Effector CD8-positive, alpha-beta T cell (primary cell): ENCODE data around the gene ITGA11.

Source experiments
- DNase-seq: peaks from one replicate; lab custom pipeline; 2025; lab: John Stamatoyannopoulos, UW

ITGA11 gene

DNA sequence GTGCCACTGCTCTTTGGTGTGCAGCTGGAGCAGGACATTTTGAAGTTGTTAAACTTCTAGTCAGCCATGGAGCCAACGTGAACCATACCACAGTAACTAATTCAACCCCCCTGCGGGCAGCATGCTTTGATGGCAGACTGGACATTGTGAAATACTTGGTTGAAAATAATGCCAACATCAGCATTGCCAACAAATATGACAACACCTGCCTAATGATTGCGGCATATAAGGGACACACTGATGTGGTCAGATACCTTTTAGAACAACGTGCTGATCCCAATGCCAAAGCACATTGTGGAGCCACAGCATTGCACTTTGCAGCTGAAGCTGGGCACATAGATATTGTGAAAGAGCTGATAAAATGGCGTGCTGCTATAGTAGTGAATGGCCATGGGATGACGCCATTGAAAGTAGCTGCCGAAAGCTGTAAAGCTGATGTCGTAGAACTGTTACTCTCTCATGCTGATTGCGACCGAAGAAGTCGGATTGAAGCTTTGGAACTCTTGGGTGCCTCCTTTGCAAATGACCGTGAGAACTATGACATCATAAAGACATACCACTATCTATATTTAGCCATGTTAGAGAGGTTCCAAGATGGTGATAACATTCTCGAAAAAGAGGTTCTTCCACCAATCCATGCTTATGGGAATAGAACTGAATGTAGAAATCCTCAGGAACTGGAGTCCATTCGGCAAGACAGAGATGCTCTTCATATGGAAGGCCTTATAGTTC is 142.2 kb downstream of the ITGA11 start:
- no peak for DNase-seq

DNA sequence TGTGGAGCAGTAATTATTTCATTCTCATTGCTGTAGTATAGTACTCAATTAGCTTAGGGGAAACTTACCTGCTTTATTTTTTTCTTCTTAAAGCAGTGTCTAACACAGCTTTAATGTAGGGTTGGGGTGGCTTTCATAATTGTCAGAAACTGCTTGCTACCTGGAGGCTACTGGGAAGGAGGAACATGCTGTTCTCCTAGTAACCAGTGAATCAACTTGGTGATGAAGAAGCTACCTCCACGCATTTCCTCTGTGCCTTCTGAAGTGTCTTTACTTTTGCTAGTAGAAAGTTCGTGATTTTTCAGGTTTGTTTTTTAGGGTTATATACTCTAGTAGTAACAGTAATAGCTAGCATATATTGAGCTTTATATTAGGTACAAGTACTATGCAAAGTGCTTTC is 142.9 kb downstream of the ITGA11 start:
- DNase-seq = no peak

DNA sequence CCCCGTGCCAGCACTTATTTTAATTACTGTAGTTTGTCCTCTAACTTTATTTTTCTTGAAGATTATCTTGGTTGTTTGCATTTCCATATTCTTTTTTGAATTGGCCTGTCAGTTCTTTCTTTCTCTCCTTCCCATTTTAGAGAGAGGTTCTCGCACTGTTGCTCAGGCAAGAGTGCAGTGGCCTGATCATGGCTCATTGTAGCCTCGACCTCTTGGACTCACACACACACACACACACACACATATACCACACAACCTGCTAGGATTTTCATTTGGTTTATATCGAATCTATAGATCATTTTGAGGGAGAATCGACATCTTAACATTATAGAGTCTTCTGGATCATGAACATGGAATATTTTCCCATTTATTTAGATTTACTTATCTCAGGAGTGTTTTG is 145.7 kb downstream of the ITGA11 start:
- DNase-seq = no peak

DNA sequence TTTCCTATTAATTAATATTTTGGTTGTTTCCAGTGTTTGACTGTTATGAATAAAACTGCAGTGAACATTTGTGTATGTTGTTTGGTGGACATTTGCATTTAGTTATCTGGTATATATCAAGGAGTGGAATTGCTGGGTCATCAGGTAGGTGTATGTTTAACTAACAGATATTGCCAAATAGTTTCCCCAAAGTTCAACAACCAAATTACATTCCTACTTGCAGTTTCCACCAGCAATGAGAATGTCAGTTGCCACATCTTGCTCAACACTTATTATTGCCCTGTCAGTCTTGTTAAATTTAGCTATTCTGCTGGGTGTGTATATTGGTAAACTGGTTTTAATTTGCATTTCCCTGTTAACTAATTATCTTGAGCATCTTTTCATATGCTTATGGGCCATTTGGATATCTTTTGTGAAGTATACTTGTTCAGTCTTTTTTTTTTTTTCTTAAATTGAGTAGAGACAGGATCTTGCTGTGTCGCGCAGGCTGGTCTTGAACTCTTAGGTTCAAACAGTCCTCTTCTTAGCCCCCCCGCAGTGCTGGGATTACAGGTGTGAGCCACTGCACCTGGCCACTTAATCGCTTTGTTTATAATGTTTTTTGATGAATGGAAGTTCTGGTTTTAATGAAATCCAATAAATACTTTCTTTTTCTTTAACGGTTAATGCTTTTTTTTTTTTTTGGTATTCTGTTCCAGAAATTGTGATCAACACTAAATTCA is 146.5 kb downstream of the ITGA11 start:
- DNase-seq = no peak

DNA sequence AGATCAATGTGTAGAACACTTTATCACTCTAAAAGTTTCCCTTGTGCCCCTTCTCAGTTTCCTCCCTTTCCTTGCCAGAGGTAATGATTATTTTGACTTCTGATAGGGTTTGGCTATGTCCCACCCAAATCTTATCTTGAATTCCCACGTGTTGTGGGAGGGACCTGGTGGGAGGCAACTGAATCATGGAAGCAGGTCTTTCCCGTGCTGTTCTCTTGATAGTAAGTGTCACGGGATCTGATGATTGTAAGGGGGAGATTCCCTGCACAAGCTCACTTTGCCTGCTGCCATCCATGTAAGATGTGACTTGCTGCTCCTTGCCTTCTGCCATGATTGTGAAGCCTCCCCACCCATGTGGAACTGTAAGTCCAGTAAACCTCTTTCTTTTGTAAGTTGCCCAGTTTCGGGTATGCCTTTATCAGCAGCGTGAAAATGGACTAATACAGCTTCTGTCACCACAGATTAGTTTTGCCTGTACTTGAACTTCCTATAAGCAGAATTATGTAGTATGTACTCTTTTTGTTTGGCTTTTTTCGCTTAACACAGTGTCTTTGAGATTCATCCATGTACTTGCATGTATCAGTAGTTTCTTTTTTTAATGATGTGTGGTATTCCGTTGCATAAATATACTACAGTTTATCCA is 147.2 kb downstream of the ITGA11 start:
- DNase-seq = no peak

DNA sequence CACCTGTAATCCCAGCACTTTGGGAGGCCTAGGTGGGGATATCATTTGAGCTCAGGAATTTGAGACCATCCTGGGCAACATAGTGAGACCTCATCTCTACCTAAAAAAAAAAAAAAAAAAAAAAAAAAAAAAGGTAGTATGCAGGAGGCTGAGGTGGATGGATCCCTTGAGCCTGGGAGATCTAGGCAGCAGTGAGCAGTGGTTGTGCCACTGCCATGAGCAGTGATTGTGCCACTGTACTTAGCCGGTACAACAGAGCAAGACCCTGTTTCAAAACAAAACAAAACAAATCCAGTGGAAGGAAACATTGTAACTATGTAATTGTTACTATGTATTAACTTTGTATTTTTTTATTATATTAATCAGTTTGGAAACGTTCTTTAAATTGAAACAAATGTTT is 148.6 kb downstream of the ITGA11 start:
- no peak for DNase-seq

DNA sequence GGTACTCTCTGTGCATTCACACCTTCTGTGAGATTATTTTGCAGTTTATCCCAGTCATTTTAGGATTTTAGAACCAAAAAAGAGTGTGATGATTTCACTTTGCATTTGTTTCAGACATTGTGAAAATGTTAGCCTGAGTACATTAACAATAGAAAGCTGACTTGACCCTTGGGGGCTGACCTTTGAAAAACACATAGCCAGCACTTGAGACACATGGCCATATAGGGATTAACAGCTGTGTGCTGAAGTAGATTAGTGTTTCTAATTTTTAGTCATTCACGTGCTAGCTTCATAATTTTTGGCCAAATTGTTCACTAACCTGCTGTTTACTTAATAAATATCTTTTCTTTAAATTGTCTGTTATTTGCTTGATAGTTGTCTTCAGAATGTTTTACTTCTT is 151.0 kb downstream of the ITGA11 start:
- DNase-seq = no peak

DNA sequence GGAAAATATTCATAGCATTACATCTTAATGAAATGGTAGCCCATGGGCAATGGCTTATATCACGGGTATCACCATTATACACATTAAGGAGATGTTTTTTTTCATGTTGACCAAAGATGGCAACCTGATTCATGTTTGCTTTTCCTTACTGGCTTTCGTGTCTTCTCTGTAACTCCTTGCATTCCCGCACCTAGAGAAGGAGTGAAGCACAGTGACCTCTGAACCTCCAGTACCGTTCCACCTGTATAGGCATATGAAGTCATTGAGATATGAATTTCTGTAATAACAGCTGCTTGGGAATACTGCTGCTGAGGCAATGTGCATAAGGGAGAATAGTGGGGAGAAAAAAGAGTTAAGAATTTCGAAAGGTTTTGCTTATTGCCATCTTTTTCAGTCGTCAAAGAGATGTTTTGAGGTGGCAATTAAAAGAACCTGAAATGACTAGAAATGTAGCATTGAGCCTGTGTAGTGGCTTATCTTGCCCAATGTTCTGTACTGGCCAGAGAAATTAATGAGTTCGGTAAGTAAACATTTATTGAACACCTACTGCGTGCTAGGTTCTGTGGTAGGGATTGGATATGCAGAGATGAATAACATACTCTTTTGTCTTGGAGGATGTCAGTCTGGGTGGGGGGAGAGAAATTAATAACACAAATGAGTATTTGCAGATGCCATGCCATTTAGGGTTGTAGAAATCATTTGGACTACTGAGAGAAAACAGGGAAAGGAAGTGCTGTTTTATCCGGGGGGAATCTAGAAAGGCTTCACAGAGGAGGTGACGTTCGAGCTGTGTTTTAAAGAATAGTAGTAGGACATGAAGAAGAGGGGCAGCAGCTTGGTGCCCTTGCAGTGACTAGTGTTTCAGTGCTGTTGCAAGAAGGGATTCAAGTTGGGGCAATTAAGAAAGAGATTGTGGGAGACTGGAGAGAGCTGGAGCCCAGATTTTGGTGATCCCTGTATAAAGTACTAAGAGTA is 151.9 kb downstream of the ITGA11 start:
- no peak for DNase-seq

DNA sequence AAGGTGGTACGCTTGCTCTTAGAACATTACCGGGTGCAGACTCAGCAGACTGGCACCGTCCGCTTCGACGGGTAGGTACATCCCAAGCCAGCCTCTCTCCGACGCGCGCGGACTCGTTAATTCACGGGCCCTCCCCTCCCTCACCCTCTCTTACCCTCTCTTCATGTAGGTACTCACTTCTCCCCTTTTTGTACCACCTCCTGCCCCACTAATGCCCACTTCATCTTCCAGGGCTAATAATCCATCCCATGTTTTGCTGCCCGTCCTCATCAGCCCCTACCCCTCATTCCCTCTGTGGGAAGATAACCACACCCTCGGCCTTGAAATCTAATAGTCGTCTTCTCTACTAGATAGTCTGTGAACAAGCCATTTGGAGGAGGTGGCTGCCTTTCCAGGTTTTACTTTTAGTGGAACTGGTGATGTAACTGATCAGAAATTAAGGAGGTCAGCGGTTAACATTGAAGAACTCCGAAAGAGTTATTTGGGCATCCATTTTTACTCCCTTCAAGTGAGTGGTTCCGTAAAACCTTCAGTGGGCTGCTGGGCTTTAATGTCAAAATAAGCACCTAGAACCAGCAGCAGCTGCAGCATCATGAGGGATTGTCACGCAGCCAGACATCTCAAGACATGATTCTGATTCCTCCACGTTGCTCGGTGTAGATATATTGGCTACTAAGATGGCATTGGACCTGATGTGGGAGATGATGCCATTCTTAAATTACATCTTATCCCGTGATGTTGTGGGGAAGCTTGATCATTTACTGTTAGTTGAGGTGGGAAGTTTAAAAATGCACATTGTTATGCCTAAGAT is 153.2 kb downstream of the ITGA11 start:
- no peak for DNase-seq

DNA sequence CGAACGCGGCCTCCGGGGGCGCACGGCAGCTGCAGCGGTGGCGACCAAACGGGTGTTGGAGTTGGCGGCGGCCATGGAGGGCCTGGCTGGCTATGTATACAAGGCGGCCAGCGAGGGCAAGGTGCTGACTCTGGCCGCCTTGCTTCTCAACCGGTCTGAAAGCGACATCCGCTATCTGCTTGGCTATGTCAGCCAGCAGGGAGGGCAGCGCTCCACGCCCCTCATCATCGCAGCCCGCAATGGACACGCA is 153.7 kb downstream of the ITGA11 start:
- DNase-seq = no peak

DNA sequence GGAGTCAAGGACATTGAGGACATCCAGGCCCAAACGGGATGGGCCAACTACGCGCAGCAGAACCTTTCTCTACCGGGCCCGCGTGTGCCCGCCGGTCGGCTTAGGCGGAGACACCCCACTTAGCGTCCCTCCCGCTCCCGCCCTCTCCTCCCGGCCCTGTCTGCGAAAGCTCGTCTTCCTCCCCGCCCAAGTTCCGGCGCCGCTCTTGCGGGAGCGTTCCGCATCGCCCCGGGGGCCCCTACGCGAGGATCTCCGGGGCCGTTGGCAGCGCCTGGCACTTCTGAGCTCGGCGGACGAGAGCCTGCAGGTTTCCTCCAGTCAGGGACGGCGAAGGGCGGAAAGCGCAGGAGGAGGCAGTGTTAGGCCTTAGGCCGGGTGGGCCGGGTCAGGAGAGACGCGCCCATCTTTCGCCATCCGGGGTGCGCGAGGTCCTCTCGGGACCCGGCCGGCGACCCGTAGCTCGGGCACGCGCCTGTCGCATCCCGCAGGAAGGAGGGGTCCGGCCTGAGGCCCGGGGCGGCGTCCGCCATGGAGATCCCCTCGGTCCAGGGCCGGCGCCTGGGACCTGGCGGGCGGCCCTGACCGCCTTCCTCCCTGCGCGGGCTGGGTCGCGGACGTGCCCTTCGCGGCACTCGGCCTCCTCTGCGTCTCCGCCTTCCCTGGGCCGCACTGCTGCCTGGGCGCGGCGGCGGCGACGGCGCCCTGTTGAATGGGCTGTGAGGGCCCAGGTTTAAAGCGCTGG is 154.2 kb downstream of the ITGA11 start, which contains the start of gene FEM1B:
Gene FEM1B (plus strand): TSS at position 143 of the 742 bp plus-strand sequence. CDS start 673 bp downstream, outside the sequence.
- DNase-seq = peak; percentile 78

DNA sequence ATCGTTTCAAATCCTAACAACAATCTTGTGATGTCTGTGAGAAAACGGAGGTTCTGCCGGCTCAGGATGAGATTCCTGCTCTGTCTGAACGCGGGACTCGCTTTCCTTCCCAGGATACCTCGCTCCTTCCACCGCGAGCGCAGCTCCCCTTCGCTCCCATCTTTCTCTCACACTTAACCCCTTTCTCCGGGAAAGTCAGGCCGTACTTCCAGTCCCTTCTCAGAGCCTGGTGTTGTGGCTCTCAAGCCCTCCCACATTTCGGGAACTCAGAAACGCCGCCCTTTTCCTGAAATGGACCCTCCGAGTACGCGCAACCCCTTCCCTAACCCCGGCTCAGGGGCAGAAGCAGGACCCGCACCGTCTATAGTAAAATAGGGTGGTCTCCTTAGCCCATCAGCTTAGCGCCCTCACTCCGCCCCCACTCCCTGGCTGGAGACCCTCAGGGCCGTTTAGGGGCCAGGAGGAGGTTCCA is 154.8 kb downstream of the ITGA11 start:
- no peak for DNase-seq

DNA sequence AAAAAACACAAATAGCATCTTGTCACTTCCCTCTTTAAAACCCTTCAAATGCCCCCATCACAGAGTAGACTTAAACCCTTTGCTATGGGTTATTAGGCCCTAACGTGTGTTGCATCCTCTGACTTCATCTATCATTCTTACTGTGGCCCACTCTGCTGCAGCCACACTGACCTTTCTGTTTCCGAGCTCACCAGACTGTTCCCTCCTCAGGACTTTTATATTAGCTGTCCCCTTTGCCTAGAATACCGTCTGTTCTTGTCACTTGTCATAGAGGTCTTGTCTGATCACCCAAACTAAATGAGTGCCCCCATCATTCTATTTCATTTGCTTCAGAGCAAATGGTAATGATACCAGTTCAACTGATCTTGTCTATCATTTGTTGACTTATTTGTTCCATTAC is 155.3 kb downstream of the ITGA11 start:
- no peak for DNase-seq

DNA sequence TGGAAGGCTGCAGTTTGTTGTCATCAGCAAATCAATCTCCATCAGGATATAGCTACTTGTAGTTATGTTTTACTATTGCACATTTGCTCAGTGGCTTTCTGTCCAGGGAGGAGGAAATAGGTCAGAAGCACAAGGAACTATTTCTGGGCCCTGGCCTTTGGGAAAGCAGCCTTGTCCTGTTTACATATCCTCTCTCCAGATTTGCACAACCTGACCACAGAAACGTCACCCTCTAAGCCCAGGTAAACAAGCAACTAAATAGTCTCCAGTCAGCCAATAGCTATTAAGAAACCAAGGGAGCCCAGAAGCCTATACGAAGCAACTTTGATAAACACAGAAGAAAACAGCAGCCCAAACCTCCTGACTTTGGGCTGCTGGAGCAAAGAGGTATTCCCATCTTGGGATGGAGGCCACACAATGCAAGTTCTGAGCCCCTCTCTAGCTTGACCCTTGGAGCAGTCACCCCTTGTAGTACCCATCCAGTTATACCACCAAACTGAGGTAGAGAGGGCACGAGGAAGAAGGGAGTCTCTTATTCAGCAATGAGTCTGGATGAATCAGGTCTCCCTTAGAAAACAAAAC is 156.7 kb downstream of the ITGA11 start:
- no peak for DNase-seq

DNA sequence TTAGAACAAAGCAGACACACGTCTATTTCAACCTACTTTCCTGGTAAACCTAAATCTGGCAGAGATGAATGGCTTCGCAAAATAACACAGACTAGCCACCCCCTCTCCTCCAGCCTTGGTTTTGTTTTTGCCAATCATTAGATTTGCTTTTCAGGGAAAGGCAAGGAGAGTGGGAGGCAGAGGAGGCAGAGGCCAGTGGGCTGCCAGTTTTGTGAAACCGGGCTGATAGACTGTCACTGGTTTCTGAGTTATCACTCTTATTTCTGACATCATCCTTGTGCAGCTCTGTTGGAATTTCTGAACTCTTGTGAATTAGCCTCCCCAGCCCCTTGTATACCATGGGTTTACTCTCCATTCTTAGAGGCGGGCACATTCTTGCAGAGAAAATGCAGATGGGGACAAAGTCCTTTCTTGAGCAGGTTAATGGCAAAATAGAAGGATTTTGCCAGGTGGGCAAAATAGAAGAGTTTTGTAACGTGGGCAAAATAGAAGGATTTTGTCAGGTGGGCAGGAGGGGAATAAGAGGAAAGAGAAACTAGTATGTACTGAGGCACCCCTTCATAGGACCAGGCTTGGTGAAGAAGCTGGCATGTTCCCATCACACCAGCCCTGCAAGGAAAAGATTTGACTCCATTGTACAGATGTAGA is 157.6 kb downstream of the ITGA11 start:
- DNase-seq = no peak

DNA sequence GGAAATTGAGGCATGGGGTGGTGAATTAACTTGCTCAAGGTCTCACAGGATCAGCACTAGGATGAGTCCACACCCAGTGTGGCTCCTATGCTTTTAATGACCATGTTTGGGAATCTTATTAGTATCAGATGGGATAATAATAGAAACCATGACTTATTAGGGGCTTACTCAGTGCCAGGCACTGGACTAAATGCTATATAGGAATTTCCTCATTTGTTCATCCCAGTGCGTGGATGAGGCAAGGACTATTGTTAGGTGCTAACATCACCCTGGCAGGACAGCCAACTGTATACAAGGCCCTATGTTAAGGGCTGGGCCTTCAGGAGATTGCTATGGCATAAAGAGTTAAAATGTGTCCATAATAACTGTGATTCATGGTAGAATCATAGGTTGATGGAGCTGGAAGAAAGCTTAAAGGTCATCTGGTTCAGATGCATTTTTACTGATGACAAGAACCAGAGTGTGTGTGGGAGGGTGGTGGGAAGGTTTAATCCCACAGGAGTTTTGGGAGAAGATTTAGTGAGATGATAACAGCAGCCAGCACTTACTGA is 159.2 kb downstream of the ITGA11 start:
- no peak for DNase-seq

DNA sequence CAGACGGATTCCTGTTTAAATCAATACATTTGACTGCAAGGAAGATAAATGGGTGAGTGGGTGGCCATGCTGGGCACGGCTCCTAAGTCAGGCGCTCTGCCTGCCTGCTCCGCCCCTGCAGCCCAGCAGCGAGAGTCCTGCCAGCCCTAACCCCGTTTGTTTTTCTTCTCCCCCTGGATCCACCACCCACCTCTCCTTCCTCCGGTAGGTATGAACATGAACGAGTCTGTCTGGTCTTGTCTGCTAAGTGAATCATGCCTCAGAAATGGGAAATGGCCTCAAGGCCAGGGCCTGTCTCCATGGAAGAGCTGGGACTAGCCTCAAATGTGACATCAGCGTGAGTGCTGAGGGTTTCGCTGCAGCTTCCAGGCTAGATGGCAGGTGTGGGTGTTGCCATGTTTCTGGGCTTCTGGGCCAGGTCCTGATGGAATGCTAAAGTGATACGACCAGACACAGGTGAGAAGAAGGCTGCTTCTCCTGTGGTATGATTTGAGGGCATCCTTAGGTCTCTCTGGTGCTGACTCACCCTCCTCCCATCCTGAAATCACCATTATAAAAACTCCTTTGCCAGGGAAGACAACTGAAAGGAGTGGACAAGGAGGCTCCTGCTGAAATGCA is 160.0 kb downstream of the ITGA11 start:
- DNase-seq = no peak

DNA sequence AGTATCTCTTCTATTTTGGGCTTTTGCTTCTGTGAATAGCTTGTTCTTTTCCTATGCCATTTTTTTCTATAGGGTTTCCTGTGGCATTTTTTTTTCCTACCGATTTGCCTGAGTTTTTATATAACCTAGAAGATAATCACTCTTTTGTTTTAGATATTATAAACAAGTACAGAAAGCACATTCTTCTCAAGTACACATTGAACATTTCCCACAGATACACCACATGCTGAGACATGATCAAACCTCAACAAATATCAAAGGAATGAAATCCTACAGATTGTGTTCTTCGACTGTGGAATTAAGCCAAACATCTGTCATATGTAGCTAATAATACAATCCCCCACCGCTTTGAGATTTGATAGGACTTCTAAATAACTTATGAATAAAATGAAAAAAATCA is 163.6 kb downstream of the ITGA11 start:
- no peak for DNase-seq

DNA sequence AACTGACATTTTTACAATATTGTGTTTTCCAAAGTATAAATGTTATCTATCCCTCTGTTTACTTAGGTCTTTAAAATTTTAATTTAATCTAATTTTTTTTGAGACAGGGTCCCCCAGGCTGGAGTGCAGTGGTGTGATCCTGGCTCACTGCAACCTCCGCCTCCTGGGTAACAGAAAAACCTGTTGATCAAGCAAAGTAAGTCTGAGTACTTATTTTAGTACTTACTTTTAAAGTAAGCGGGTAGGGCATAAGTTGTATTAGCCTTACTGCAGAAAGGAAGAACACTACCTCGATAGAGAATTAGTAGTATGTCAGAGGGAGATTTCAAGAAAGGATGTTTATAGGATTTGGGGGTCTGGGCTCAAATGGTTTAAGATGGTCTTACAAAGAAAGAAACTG is 166.3 kb downstream of the ITGA11 start:
- no peak for DNase-seq
